ENCODE measurements around the gene TCEAL4. TPM values are rescaled to one million over a fixed set of nuclear protein-coding genes. Genes with fewer than 3 reads are reported as not detected.

Gene TCEAL4
- 100 to 1,000 TPM in 3 of 12 donors, 10 to 100 TPM in 8, not detected in 1; 79.3 to 190 (median 95.3) TPM for polyA plus RNA-seq (ENCODE audit: insufficient read length in 12 of 12)
- long read RNA-seq, donor 1, transcript TCEAL4-206 (3 exons, 1,135 nt) = minor isoform, 7 of 145 reads
- long read RNA-seq, donor 1, transcript TCEAL4-212 (3 exons, 1,008 nt) = minor isoform, 6 of 145 reads
- long read RNA-seq, donor 1, transcript TCEAL4-208 (3 exons, 1,273 nt) = major isoform, 71 of 145 reads
- long read RNA-seq, donor 1, transcript TCEAL4-204 (2 exons, 891 nt) = minor isoform, 11 of 145 reads
- long read RNA-seq, donor 1, partial matches to known transcripts = 32 of 145 reads
- long read RNA-seq, donor 1, other reads (novel, unspliced or antisense) = 10 of 145 reads
- long read RNA-seq, donor 2, transcript TCEAL4-204 (2 exons, 891 nt) = minor isoform, 5 of 73 reads
- long read RNA-seq, donor 2, transcript TCEAL4-206 (3 exons, 1,135 nt) = minor isoform, 6 of 73 reads
- long read RNA-seq, donor 2, transcript TCEAL4-212 (3 exons, 1,008 nt) = minor isoform, 11 of 73 reads
- long read RNA-seq, donor 2, transcript TCEAL4-208 (3 exons, 1,273 nt) = major isoform, 42 of 73 reads
- long read RNA-seq, donor 2, partial matches to known transcripts = 0 of 73 reads
- long read RNA-seq, donor 2, other reads (novel, unspliced or antisense) = 6 of 73 reads
- long read RNA-seq, donor 3, transcript TCEAL4-208 (3 exons, 1,273 nt) = major isoform, 24 of 29 reads
- long read RNA-seq, donor 3, partial matches to known transcripts = 0 of 29 reads
- long read RNA-seq, donor 3, other reads (novel, unspliced or antisense) = 0 of 29 reads
- long read RNA-seq, donor 4, transcript TCEAL4-208 (3 exons, 1,273 nt) = major isoform, 15 of 27 reads
- long read RNA-seq, donor 4, transcript TCEAL4-204 (2 exons, 891 nt) = minor isoform, 5 of 27 reads
- long read RNA-seq, donor 4, partial matches to known transcripts = 0 of 27 reads
- long read RNA-seq, donor 4, other reads (novel, unspliced or antisense) = 0 of 27 reads
- long read RNA-seq, donor 5, transcript TCEAL4-206 (3 exons, 1,135 nt) = minor isoform, 6 of 90 reads
- long read RNA-seq, donor 5, transcript TCEAL4-208 (3 exons, 1,273 nt) = major isoform, 65 of 90 reads
- long read RNA-seq, donor 5, transcript TCEAL4-204 (2 exons, 891 nt) = minor isoform, 10 of 90 reads
- long read RNA-seq, donor 5, transcript TCEAL4-212 (3 exons, 1,008 nt) = minor isoform, 7 of 90 reads
- long read RNA-seq, donor 5, partial matches to known transcripts = 0 of 90 reads
- long read RNA-seq, donor 5, other reads (novel, unspliced or antisense) = 0 of 90 reads
- long read RNA-seq, donor 6, transcript TCEAL4-208 (3 exons, 1,273 nt) = major isoform, 31 of 58 reads
- long read RNA-seq, donor 6, transcript TCEAL4-204 (2 exons, 891 nt) = minor isoform, 7 of 58 reads
- long read RNA-seq, donor 6, partial matches to known transcripts = 14 of 58 reads
- long read RNA-seq, donor 6, other reads (novel, unspliced or antisense) = 0 of 58 reads
- long read RNA-seq, donor 7, transcript TCEAL4-208 (3 exons, 1,273 nt) = major isoform, 27 of 52 reads
- long read RNA-seq, donor 7, transcript TCEAL4-204 (2 exons, 891 nt) = minor isoform, 5 of 52 reads
- long read RNA-seq, donor 7, partial matches to known transcripts = 15 of 52 reads
- long read RNA-seq, donor 7, other reads (novel, unspliced or antisense) = 0 of 52 reads
- long read RNA-seq, donor 8, transcript TCEAL4-204 (2 exons, 891 nt) = minor isoform, 5 of 88 reads
- long read RNA-seq, donor 8, transcript TCEAL4-212 (3 exons, 1,008 nt) = minor isoform, 8 of 88 reads
- long read RNA-seq, donor 8, transcript TCEAL4-208 (3 exons, 1,273 nt) = major isoform, 62 of 88 reads
- long read RNA-seq, donor 8, partial matches to known transcripts = 0 of 88 reads
- long read RNA-seq, donor 8, other reads (novel, unspliced or antisense) = 6 of 88 reads
- long read RNA-seq, donor 9, transcript TCEAL4-208 (3 exons, 1,273 nt) = major isoform, 40 of 45 reads
- long read RNA-seq, donor 9, partial matches to known transcripts = 0 of 45 reads
- long read RNA-seq, donor 9, other reads (novel, unspliced or antisense) = 0 of 45 reads
- long read RNA-seq, donor 10, transcript TCEAL4-208 (3 exons, 1,273 nt) = major isoform, 37 of 51 reads
- long read RNA-seq, donor 10, transcript TCEAL4-204 (2 exons, 891 nt) = minor isoform, 7 of 51 reads
- long read RNA-seq, donor 10, partial matches to known transcripts = 0 of 51 reads
- long read RNA-seq, donor 10, other reads (novel, unspliced or antisense) = 0 of 51 reads
- long read RNA-seq, donor 11, transcript TCEAL4-212 (3 exons, 1,008 nt) = minor isoform, 7 of 77 reads
- long read RNA-seq, donor 11, transcript TCEAL4-208 (3 exons, 1,273 nt) = major isoform, 48 of 77 reads
- long read RNA-seq, donor 11, transcript TCEAL4-204 (2 exons, 891 nt) = minor isoform, 7 of 77 reads
- long read RNA-seq, donor 11, partial matches to known transcripts = 0 of 77 reads
- long read RNA-seq, donor 11, other reads (novel, unspliced or antisense) = 11 of 77 reads

DNA sequence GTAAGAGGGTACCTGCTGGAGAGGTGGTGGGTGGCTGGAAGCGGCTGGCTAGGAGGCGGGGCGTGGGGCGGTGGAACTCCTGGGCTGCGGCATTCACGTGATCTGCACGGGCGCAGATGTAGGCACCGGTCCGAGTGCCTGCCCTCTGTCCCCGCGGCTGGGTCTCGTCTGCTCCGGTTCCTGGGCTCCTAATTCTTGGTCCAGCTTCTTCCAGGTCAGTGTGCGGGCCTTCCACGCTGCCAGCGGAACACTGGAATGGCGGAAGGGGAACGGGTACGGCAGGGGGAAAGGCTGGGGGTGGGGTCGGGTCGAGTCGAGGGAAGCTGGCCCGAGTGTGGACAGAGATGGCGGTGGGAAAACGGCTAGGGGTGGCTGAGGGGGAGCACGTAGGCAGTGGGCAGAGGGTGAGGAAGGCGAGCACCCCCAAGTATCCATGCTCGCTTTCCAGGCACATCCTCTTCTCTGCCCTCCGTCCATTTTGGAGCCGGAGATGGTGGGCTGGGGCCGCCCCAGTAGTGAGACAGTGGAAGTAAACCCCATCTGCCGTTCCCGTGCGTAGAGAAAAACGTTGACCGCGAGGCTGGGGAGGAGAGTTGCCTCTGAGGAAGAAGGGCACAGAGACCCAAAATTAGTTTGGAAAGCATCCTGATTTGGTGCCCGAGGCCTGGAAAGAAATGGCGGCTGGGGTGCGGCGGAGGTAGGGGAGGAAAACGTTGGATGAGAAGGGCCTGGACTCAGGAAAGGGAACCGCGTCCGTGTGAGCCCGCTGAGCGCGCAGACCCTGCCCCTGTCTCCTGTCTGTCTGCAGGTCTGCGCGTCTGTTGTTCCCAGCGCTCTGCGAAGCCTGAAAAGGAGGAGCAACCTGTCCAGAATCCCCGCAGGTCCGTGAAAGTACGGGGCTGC, at the start of gene TCEAL4:
Gene TCEAL4 (plus strand): TSS at position 105 of the 903 bp plus-strand sequence. CDS start 1,161 bp downstream, outside the sequence.
- DNase-seq = peak; percentile 36

DNA sequence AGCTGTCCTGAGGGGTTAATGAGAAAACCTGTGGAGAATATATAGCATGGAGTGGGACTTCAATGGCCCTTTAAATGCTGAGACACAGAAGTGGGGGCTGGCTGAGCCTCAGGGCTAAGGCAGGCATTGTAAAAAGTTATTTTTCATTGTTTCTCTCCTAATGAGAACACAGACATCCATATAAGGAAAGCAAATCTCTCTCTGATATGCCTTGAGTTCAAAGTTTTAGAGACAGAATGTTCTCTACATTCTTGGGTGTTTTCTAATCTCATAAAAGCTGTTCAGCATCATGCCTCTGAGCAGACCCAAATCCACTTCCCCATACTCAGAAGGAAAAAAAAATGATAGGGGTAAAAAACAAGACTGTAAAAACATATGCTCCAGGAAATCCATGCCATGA, 49.2 kb upstream of the TCEAL4 start:
- no peak for DNase-seq

DNA sequence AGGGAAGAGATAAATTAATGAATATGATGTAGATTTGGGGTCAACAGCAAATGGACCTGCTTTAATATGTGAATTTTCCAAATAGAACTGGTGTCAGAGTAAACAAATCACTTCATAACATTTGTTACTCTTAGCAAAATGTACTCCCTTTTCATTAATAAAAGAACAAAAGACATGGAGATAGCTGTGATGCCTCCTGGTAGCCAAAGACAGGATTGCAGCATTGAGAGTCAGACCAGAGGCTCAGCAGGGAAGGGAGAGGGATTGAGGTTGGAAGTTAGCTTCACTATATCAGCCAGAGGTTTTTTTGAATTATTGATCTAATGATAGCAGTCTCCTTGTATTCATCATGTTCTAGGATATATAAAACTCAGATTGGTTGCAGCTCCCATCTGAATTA, 48.6 kb upstream of the TCEAL4 start:
- DNase-seq = no peak

DNA sequence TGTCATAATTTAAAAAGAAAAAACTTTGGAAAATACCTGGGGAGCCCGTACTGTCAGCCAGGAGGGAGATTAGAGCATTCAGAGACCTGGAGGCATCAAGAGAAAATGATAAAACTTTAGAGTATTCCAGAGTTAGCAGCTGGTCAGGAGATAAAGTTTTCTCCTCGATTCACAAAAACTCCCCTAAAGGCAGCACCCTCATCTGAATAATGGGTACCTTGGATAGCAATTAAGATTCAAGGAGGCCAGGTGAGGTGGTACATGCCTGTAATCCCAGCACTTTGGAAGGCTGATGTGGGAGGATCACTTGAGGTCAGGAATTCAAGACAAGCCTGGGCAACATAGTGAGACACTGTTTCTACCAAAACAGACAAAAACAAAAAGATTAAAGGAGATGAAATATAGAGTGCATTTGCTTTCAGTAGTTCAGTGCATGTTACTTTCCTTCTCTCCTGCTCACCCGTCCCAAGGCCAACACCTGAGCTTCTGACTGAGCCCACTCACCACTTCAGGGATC, 47.4 kb upstream of the TCEAL4 start:
- no peak for DNase-seq

DNA sequence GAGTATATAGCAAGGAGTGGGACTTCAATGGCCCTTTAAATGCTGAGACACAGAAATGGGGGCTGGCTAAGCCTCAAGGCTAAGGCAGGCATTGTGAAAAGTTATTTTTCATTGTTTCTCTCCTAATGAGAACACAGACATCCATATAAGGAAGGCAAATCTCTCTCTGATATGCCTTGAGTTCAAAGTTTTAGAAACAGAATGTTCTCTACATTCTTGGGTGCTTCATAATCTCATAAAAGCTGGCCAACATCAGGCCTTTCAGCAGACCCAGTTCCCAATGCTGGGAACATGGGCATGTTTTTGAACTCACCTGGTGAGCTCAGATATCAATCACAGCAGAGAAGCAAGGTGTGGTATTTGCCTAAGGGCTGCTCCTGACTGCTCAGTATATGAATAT, 46.6 kb upstream of the TCEAL4 start:
- no peak for DNase-seq

DNA sequence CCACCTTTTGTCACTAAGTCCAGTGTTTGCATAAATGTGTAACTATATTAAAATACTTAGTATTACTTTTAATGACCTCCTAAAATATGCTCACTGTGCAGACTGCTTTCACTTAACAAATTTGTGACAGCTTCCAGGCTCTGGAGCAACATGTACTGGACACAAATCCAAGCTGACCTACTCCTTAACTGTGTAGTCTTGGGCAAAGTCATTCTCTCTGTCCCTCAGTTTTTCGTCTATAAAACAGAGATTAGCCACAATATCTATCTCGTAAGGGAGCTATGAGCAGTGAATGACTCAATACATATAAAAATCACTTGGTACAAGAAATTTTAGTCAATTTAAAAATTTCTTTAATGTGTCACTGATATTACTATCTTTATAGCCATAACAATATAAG, 45.6 kb upstream of the TCEAL4 start:
- DNase-seq = no peak

DNA sequence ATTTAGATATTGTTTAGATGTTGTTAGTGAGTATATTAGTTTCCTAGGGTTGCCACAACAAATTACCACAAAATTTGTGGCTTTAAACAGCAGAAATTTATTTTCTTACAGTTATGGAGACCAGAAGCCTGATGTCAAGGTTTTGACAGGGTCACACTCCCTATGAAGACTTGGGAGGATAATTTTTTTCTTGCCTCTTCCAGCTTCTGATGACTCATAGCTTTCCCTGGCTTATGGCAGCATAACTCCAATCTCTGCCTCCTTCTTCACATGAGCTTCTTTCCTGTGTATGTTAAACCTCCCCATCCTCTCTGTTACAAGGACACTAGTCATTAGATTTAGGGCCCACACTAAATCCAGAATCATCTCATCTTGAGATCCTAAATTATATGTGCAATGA, 45.2 kb upstream of the TCEAL4 start:
- no peak for DNase-seq

DNA sequence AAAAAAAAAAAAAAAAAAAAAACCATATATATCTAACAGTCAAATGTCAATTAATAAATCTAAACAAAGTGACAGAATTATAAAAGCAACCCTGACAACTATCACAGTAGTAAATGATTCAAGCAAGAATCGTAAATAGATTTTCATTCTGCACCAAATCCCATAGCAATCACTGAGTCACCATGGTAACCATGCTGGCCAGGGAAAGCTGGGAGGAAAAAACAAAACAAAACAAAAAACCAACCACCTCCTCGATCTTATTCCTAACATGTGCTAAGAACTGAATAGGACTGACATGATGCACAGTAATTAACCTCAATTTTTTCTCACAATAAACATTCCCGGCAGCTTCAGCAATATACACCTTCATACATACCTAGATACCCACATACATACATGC, 35.4 kb upstream of the TCEAL4 start:
- no peak for DNase-seq

DNA sequence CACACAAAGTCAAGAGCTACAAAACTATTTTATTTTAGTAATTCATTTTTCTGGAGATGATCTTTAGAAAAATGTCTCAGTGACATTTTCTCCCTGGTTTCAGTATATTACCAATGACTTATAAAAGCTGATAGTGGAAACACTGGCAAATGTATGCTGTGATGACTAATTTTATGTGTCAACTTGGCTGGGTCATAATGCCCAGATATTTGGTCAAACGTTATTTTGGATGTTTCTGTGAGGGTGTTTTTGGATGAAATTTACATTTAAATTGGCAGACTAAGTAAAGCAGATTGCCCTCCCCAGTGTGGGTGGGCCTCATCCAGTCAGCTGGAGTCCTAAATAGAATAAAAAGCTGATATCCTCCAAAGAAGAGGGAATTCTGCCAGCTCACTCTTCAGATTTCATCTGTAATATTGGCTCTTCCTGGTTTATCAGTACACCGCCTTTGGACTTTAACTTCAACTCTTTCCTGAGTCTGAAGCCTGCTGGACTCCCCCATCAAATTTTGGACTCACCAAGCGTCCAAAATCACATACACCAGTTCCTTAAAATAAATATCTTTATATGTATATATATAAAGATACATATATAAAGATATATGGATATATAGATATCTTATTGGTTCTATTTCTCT, 34.8 kb upstream of the TCEAL4 start:
- DNase-seq = no peak

DNA sequence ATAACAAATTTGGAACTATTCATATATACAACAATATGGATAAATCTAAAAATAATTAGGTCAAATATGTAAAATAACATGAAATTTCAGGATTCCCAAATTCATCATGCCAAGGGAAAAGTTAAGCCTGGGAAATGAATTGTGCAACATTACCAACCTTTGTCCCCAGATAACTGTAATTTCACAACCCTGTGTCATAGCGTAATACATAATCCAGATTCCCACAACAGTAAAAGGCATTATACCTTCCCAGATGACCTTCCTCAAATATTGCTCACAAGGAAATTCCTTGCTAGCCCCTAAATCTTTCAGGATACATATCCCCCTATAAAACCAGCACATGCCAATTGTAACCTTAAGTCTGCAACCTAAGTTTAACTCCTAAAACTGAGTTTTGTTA, 33.1 kb upstream of the TCEAL4 start:
- DNase-seq = no peak

DNA sequence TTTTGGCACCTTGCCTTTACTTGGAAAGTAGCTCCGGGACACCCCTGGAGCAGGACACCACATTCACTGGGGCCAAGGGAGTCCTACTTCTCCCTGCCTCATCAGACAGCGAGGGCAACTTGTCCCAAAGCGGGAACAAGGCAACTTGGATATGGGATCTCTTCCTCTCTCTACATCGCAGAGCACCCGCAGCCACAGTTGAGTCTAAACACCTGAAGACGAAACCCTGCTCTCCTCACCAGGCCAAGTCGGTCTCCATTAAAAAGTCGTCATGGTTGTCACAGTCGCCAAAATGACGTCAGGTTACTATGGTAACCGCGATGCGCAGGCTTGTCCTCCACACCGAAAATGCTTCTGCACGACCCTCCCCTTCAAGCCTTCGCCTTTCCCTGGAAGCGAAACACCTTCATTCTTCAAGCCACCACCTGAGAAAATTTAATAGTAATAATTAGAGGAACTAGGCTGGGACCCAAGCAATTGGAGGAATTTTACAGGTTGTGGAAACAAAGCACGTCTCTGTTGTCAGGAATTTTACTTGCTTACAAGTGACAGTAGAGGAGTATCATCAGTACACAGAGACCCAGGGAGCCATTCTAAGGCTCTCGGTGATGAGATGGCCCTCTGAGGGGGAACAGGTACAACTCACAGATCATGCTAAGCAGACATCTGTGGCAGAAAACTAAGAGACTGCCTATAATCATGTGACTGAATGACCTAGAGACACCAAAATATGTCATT, 30.5 kb upstream of the TCEAL4 start:
- DNase-seq = peak; percentile 79

DNA sequence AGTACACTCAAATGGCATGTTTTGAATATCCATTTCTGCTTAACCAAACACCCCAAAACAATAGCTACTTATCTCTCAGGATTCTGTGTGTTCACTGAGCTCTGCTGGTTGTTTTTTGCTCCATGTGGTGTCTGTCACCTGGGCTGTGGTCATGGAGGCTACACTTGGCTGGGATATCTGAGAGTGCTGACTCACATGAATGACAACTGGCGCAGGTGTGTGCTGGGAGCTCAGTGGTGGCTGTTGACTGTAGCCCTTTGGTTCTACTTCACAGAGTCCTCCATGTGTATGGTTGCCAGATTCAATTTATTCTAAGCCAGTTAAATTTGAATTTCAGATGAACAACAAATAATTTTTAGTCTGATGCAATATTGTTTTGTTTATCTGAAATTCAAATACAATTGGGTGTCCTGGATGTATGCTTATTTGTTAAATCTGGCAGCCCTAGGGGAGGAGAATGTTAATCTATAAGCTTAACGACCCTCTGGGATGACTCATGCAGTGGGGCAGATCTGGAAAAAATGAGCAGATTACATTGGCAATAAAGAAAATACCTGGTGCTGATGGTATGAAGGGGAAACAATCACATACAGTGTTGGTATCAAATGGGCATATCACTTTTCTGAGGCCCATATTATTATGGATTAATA, 28.2 kb upstream of the TCEAL4 start:
- no peak for DNase-seq

DNA sequence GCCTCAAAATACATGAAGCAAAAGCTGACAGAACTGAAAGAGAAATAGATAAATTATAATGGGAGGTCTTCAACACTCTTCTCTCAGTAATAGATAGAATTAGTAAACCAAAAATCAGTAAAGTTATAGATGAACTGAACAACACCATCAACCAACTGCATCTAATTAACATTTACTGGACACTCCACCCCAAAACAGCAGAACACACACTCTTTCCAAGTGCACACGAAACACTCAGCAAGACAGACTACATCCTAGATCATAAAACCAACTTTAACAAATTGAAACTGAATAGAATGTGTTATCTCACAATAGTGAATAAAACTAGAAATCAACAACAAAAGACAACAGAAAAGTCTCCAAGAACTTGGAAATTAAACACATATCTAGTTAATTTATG, 25.1 kb upstream of the TCEAL4 start:
- no peak for DNase-seq

DNA sequence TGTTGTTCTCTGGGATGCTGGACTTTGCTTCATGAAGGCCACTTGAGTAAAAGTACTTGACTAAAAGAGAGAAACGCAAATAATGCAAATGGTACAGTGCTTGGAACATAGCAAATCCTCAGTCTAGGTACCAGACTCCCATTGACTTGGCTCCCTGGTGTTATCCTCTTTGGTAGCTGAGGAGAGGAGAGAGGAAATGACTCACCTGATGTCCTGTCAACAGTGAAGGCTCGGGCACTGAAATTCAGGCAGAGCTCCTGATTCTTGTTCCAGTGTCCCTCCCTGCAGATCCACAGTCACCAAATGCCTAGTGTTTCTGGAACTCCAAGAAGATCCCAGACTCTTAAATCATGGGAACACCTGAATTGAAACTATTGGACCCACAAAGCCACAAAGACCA, 22.5 kb upstream of the TCEAL4 start:
- no peak for DNase-seq

DNA sequence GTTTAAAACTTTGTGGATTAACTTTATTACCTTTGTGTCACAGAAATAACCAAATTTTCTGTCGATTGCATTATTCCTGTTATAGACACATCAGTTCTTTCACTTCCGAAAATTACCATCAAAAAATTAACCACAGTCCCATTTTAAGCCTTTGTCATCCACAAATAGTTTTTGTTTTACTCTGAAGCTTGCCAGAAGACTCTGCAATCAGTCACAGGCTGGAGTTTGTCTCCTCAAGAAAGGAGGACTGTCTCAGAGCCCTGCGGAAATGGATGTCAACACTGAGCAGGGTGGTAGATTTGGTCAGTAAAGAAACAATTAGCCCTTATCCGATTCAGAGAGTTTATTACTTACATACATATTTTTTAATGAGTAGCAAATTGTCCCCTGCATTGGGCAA, 20.1 kb upstream of the TCEAL4 start:
- no peak for DNase-seq

DNA sequence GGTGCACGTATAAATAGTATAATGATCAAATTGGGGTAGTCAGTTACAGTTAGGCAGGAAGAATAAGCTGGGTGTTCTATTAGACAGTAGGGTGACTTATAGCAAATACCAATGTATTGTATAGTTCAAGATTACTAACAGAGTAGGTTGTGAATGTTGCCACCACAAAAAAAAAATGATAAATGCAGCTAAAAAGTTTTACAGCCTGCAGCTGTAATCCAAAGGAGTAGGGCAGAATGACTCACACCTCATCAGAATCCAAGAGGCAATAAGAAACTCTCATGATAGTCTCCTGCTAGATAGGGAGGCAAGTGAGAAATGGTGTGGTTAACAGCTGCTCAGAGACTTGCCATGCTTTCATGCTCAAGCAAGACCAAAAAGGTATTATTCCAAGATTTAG, 19.6 kb upstream of the TCEAL4 start:
- DNase-seq = no peak
